Mammary epithelial cell (primary cell): ENCODE results near the gene MEOX1.

Source experiments
- CTCF ChIP-seq, 2 donors: IDR thresholded peaks in 1 of 2; conservative IDR thresholded peaks in 1 of 2; 2 replicates each; pipeline ENCODE4 v1.5.1; 2011 to 2012; ENCODE audit warnings: inconsistent platforms in 2 of 2, low read length in 2 of 2, mild to moderate bottlenecking in 2 of 2, control low read depth in 1 of 2, low read depth in 1 of 2; ENCODE audit not compliant: insufficient read depth in 1 of 2; ENCODE audit errors: extremely low read depth in 1 of 2
- EZH2 ChIP-seq: IDR thresholded peaks from 2 replicates; pipeline ENCODE4 v1.6.1; 2012; ENCODE audit warnings: low read length, inconsistent platforms, borderline replicate concordance

GRCh38 chr17:43665084-43665936 is 3.6 kb upstream of the MEOX1 start:
- no peak for TF ChIP-seq CTCF (conservative IDR thresholded peaks at IDR 0.05 in 1 of 2, IDR thresholded peaks at IDR 0.05 in 1 of 2; ENCODE audit: extremely low read depth in 1 of 2, insufficient read depth in 1 of 2, low read depth in 1 of 2, low read length in 2 of 2)
- TF ChIP-seq EZH2 = no peak
